SK-N-SH (cell line): ENCODE results near the gene ASPSCR1.
A peak's percentile ranks its signal among the peaks of the same experiment; 100 is the strongest.

ENCODE experiments used
- JUND ChIP-seq: IDR thresholded peaks from 2 replicates; pipeline ENCODE4 v1.4.0; 2012
- SIN3A ChIP-seq: IDR thresholded peaks from 2 replicates; pipeline ENCODE4 v1.6.1; 2012; ENCODE audit warnings: low read depth, mild to moderate bottlenecking, low read length, moderate library complexity, borderline replicate concordance
- TF ChIP-seq, protein P1 (sequence below): fragments of 200-600 bp; sonication (generic); IDR thresholded peaks from 2 replicates; pipeline ENCODE4 v1.6.1; 2017; ENCODE audit warnings: antibody characterized with exemption, mild to moderate bottlenecking, moderate library complexity
- TF ChIP-seq, protein P2 (sequence below): IDR thresholded peaks from 2 replicates; pipeline ENCODE4 v1.4.0; 2012; ENCODE audit warnings: low read depth, borderline replicate concordance
- TF ChIP-seq, protein P3 (sequence below): IDR thresholded peaks from 2 replicates; pipeline ENCODE4; 2012

DNA sequence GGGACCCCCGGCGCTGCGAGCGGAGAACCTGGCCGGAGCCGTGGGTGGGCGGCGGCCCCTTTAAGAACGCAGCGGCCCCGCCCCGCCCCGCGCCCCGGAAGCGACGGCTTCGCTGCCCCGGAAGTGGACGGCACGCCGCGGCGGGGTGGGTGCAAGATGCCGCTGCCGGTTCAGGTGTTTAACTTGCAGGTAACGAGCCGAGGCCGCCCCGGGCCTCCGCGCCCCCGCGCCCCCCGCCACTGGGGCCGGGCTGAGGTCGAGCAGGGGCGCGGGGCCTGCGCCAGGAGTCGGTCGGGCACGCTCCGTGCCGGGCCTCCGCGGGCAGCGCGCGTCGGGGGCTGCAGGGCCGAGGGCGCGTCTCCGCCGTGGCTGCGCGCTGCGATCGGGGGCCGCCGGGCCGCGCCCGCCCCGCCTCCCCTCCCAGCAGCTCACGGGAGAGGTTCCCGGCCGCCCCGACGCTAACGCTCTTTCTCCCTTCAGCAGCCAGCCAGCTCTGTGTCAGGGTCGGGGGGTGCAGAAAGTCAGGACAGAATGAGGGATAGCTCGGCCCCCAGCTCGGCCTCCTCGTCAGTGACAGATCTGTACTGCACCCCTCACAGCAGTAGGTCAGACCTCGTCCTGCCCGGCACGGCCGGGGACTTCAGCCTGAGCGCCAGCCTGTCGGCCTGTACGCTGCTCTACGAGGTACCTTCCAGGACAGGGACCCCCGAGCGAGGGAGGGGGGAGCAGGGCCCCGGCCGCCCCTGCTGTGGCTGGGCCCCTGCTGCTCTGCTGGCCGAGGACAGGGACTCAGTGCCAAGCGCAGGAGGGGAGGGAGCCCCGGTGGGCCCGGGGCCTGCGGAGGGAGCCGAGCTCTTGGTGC, 74.6 kb downstream of the ASPSCR1 start, which contains the start of the genes GPS1 and RFNG:
- no peak for TF ChIP-seq JUND
- TF ChIP-seq, protein P1, sequence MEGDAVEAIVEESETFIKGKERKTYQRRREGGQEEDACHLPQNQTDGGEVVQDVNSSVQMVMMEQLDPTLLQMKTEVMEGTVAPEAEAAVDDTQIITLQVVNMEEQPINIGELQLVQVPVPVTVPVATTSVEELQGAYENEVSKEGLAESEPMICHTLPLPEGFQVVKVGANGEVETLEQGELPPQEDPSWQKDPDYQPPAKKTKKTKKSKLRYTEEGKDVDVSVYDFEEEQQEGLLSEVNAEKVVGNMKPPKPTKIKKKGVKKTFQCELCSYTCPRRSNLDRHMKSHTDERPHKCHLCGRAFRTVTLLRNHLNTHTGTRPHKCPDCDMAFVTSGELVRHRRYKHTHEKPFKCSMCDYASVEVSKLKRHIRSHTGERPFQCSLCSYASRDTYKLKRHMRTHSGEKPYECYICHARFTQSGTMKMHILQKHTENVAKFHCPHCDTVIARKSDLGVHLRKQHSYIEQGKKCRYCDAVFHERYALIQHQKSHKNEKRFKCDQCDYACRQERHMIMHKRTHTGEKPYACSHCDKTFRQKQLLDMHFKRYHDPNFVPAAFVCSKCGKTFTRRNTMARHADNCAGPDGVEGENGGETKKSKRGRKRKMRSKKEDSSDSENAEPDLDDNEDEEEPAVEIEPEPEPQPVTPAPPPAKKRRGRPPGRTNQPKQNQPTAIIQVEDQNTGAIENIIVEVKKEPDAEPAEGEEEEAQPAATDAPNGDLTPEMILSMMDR: no peak
- TF ChIP-seq, protein P2, sequence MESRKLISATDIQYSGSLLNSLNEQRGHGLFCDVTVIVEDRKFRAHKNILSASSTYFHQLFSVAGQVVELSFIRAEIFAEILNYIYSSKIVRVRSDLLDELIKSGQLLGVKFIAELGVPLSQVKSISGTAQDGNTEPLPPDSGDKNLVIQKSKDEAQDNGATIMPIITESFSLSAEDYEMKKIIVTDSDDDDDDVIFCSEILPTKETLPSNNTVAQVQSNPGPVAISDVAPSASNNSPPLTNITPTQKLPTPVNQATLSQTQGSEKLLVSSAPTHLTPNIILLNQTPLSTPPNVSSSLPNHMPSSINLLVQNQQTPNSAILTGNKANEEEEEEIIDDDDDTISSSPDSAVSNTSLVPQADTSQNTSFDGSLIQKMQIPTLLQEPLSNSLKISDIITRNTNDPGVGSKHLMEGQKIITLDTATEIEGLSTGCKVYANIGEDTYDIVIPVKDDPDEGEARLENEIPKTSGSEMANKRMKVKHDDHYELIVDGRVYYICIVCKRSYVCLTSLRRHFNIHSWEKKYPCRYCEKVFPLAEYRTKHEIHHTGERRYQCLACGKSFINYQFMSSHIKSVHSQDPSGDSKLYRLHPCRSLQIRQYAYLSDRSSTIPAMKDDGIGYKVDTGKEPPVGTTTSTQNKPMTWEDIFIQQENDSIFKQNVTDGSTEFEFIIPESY: no peak
- TF ChIP-seq, protein P3, sequence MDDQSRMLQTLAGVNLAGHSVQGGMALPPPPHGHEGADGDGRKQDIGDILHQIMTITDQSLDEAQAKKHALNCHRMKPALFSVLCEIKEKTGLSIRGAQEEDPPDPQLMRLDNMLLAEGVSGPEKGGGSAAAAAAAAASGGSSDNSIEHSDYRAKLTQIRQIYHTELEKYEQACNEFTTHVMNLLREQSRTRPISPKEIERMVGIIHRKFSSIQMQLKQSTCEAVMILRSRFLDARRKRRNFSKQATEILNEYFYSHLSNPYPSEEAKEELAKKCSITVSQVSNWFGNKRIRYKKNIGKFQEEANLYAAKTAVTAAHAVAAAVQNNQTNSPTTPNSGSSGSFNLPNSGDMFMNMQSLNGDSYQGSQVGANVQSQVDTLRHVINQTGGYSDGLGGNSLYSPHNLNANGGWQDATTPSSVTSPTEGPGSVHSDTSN: no peak
- peak; percentile 69; the same call in 1 of the 2 replicates for TF ChIP-seq SIN3A
